Measurements from ENCODE around the gene LHX1.

The LHX1 gene

GRCh38 chr17:36940313-36941264 lies 3.3 kb downstream of the LHX1 start:
- TF ChIP-seq ZFX (IDR thresholded peaks at IDR 0.05) (no peak), CTCF (conservative IDR thresholded peaks at IDR 0.05) (no peak)
- H3K27ac ChIP-seq = no peak overlapping the region

GRCh38 chr17:36941265-36942010 lies 4.2 kb downstream of the LHX1 start:
- TF ChIP-seq CTCF (conservative IDR thresholded peaks at IDR 0.05) (no peak), ZFX (IDR thresholded peaks at IDR 0.05) (no peak)

DNA sequence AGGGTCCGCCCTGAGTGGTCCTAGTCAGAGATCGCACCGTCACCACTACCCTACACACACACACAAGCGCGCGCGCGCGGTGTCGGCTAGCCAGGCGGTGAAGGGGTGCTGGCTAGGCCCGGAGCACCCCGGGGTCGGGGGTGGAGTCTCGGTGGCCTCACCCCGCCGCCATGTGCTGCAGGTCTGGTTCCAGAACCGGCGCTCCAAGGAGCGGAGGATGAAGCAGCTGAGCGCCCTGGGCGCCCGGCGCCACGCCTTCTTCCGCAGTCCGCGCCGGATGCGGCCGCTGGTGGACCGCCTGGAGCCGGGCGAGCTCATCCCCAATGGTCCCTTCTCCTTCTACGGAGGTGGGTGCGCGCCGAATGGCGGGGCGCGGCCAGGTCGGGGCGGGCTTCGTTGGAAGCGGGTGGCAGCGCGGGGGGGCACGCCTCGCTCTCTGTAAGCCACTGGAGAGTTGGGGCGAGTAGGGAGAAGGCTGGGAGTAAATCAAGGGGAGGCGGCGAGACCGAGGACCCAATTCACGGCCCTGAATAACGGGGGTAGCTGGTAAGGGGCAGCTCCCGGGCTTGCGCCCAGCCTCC lies 4.8 kb downstream of the LHX1 start:
- TF ChIP-seq CTCF (conservative IDR thresholded peaks at IDR 0.05) (no peak), ZFX (IDR thresholded peaks at IDR 0.05) (no peak)

More at GRCh38 chr17:36941265-36942010, 4.2 kb downstream of the LHX1 start:
- H3K27ac ChIP-seq = no peak overlapping the region

DNA sequence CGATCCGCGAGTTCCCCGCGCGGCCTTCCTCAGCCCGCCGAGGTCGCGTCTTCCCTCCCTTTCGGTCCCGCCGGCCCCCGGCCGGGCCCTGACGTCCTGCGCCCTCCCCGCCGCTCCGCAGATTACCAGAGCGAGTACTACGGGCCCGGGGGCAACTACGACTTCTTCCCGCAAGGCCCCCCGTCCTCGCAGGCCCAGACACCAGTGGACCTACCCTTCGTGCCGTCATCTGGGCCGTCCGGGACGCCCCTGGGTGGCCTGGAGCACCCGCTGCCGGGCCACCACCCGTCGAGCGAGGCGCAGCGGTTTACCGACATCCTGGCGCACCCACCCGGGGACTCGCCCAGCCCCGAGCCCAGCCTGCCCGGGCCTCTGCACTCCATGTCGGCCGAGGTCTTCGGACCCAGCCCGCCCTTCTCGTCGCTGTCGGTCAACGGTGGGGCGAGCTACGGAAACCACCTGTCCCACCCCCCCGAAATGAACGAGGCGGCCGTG lies 5.4 kb downstream of the LHX1 start:
- no peak for TF ChIP-seq CTCF (conservative IDR thresholded peaks at IDR 0.05)
- no peak for TF ChIP-seq ZFX (IDR thresholded peaks at IDR 0.05)
- no peak overlapping the region for H3K27ac ChIP-seq

More for the DNA sequence above, 4.8 kb downstream of the LHX1 start:
- H3K27ac ChIP-seq = no peak overlapping the region

DNA sequence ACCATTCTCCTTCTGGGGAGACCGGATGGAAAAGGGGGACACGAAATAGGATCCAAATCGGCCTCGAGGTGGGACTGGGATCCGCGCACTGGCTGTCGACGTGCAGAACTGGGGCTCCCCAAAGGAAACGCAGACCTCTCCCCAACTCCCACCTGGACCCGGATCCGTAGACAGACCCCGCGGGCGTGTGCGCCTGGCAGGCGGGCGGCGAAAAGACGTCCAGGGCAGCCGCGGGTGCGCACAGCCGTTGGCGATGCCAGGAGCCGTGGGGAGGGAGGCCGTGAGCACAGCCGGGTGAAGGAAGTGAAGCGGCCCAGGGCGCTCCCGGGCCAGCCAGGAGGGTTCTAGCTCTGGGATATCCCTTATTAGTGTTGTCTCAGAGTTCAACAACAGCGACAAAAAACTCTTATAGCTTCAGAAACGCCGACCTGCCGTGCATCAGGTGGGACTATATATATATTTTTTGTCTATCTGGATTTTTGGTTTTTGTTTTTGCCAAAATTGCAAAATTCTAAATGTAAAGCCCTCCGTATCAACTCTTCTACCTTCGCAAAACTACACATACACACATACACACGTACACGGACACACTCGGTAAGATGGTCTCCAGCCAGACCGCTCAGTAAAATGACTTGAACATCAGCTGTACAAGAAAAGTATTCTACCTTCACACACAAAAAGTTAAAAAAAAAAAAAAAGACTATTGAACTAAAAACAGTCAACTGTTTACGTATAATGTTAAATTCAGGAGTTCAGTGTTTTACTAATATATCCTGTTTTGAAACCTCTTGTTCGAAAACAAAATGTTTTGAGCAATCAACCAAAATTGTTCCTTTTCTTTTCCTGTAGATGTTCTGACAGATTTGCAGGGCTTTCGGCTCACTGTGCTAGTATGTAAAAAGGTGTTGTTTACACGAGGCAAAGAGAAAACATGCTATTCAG lies 6.2 kb downstream of the LHX1 start:
- TF ChIP-seq CTCF (conservative IDR thresholded peaks at IDR 0.05) (no peak), ZFX (IDR thresholded peaks at IDR 0.05) (no peak)
- no peak overlapping the region for H3K27ac ChIP-seq

DNA sequence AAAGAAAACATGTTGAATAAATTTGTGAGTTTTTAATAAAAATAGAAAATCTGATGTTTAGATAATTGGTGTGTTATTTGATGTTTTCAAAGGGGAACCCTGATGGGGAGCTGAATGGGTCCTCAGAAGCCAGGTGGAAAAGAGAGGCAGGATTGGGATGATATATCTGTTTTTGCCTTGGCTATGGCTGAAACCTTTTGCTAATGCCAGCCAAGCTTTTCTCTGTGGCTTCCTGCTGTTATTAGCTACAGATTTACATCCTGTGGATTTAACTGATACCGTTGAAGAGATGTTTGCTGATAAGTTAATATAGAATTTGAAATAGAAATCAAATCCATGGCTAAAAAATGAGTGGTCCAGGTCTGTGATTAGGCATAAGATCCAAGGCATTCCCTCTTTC lies 7.3 kb downstream of the LHX1 start:
- no peak overlapping the region for H3K27ac ChIP-seq
- TF ChIP-seq CTCF (conservative IDR thresholded peaks at IDR 0.05) = no peak
- no peak for TF ChIP-seq ZFX (IDR thresholded peaks at IDR 0.05)

All from C4-2B (cell line).